H1 (cell line): ENCODE data around the gene CEACAM6. TPM values are rescaled to one million over a fixed set of nuclear protein-coding genes. Genes with fewer than 3 reads are reported as not detected.

Experiments used
- CTCF ChIA-PET: fragments of 300-600 bp; sonication (Branson Sonifier 250); formaldehyde crosslinking; loops from one replicate; lab custom pipeline; 2021; ENCODE audit not compliant: partially characterized antibody; lab: Charles Lee
- POLR2A ChIA-PET: fragments of 300-600 bp; sonication (Branson Sonifier 250); formaldehyde crosslinking; loops from one replicate; lab custom pipeline; 2021; ENCODE audit warnings: inconsistent platforms; ENCODE audit not compliant: partially characterized antibody; lab: Charles Lee
- DNase-seq, 2 experiments: peaks; one replicate each; pipeline versions ENCODE4 v3.0.0 to v3.0.0-alpha.2; 2010 to 2022; ENCODE audit warnings: low spot score in 2 of 2, low read depth in 1 of 2, mixed read lengths in 1 of 2
- FAIRE-seq: peaks from 2 replicates; lab custom pipeline; 2011; peaks lifted over from hg19 to GRCh38; lab: Jason Lieb, UNC
- H2AFZ ChIP-seq: 2 replicates; pipeline ENCODE4 v1.8.1; 2012; ENCODE audit warnings: low read length, inconsistent platforms
- H2AK5ac ChIP-seq: 2 replicates; pipeline ENCODE4 v1.6.1; 2013; ENCODE audit warnings: low read depth, low read length
- H2BK120ac ChIP-seq: replicated peaks from 2 replicates; pipeline ENCODE3; 2013; ENCODE audit warnings: low read depth, low read length, inconsistent platforms
- H2BK12ac ChIP-seq: 2 replicates; pipeline ENCODE4 v1.6.1; 2013; ENCODE audit warnings: low read depth, low read length
- H2BK15ac ChIP-seq: 2 replicates; pipeline ENCODE4 v1.6.1; 2013; ENCODE audit warnings: low read length
- H2BK20ac ChIP-seq: 2 replicates; pipeline ENCODE4 v1.6.1; 2013; ENCODE audit warnings: low read length
- H2BK5ac ChIP-seq: 2 replicates; pipeline ENCODE4 v1.6.1; 2013; ENCODE audit warnings: low read depth, low read length
- H3K14ac ChIP-seq: 2 replicates; pipeline ENCODE4 v1.6.1; 2013; ENCODE audit warnings: inconsistent platforms; ENCODE audit not compliant: insufficient read length
- H3K18ac ChIP-seq: 2 replicates; pipeline ENCODE4 v1.6.1; 2013; ENCODE audit warnings: low read length; ENCODE audit errors: extremely low read depth
- H3K23ac ChIP-seq: 2 replicates; pipeline ENCODE4 v1.6.1; 2013; ENCODE audit warnings: inconsistent platforms; ENCODE audit not compliant: insufficient read length
- H3K23me2 ChIP-seq: 2 replicates; pipeline ENCODE4 v1.6.1; 2013; ENCODE audit warnings: low read depth, low read length
- H3K27ac ChIP-seq: 2 replicates; pipeline ENCODE4 v1.6.1; 2011; ENCODE audit warnings: low read depth, low read length, inconsistent platforms
- H3K27me3 ChIP-seq, 4 experiments: replicated peaks in 1 of 4; 1 replicate in 1 of 4; 2 replicates in 3 of 4; pipeline versions ENCODE4 v1.6.1 to v1.8.1; 2011 to 2013; ENCODE audit warnings: low read length in 3 of 4, mild to moderate bottlenecking in 3 of 4, inconsistent platforms in 2 of 4, mixed read lengths in 2 of 4, moderate library complexity in 1 of 4; ENCODE audit not compliant: control insufficient read depth in 3 of 4, insufficient read depth in 3 of 4; ENCODE audit errors: extremely low read depth in 1 of 4
- H3K36me3 ChIP-seq, 4 experiments: 2 replicates each; pipeline versions ENCODE4 v1.6.1 to v1.8.1; 2011 to 2013; ENCODE audit warnings: mild to moderate bottlenecking in 4 of 4, low read length in 3 of 4, moderate library complexity in 2 of 4, control low read depth in 1 of 4, inconsistent platforms in 1 of 4; ENCODE audit not compliant: insufficient read depth in 4 of 4, control insufficient read depth in 2 of 4
- H3K4ac ChIP-seq: replicated peaks from 2 replicates; pipeline ENCODE3; 2013; ENCODE audit warnings: low read length, low read depth, mixed read lengths, inconsistent platforms; ENCODE audit not compliant: insufficient read length
- H3K4me1 ChIP-seq, 4 experiments: replicated peaks in 1 of 4; 1 replicate in 1 of 4; 2 replicates in 3 of 4; pipeline versions ENCODE4 v1.6.1 to v1.8.1; 2011 to 2013; ENCODE audit warnings: low read length in 3 of 4, inconsistent platforms in 2 of 4, mixed read lengths in 1 of 4; ENCODE audit not compliant: insufficient read depth in 4 of 4, control insufficient read depth in 3 of 4
- H3K4me2 ChIP-seq, 2 experiments: 2 replicates each; pipeline versions ENCODE4 v1.6.1 to v1.8.1; 2011 to 2013; ENCODE audit warnings: low read depth in 2 of 2, low read length in 2 of 2, control low read depth in 1 of 2, inconsistent platforms in 1 of 2, mild to moderate bottlenecking in 1 of 2; ENCODE audit not compliant: insufficient read depth in 1 of 2
- H3K4me3 ChIP-seq, 4 experiments: fragments of 200-600, 300-600 bp in 1 of 4; sonication (generic), shearing (Covaris generic), sonication (Bioruptor Twin) in 1 of 4; 2 replicates each; pipeline versions ENCODE4 v1.5.1 to v1.8.1; 2011 to 2016; ENCODE audit warnings: low read length in 4 of 4, low read depth in 3 of 4, control low read depth in 2 of 4, inconsistent platforms in 2 of 4, mild to moderate bottlenecking in 2 of 4, mixed read lengths in 1 of 4, moderate library complexity in 1 of 4; ENCODE audit not compliant: insufficient read depth in 2 of 4; ENCODE audit errors: extremely low read depth in 1 of 4
- H3K56ac ChIP-seq: replicated peaks from 2 replicates; pipeline ENCODE3; 2013; ENCODE audit warnings: low read depth, mild to moderate bottlenecking, mixed read lengths, low read length, inconsistent platforms; ENCODE audit not compliant: insufficient read length
- H3K79me1 ChIP-seq: 2 replicates; pipeline ENCODE4 v1.6.1; 2013; ENCODE audit warnings: low read depth, low read length, control low read depth
- H3K79me2 ChIP-seq, 2 experiments: 2 replicates each; pipeline versions ENCODE4 v1.6.1 to v1.8.1; 2012 to 2013; ENCODE audit warnings: low read length in 2 of 2, mild to moderate bottlenecking in 2 of 2, inconsistent platforms in 1 of 2; ENCODE audit not compliant: insufficient read depth in 2 of 2, control insufficient read depth in 1 of 2
- H3K9ac ChIP-seq, 4 experiments: replicated peaks in 1 of 4; 1 replicate in 1 of 4; 2 replicates in 3 of 4; pipeline versions ENCODE4 v1.6.1 to v1.8.1; 2011 to 2013; ENCODE audit warnings: low read depth in 3 of 4, low read length in 3 of 4, control low read depth in 2 of 4, mild to moderate bottlenecking in 2 of 4, moderate library complexity in 2 of 4, inconsistent platforms in 1 of 4; ENCODE audit errors: extremely low read depth in 1 of 4
- H3K9me3 ChIP-seq, 2 experiments: 2 replicates each; pipeline versions ENCODE4 v1.6.1 to v1.8.1; 2012 to 2013; ENCODE audit warnings: mild to moderate bottlenecking in 2 of 2, moderate library complexity in 2 of 2, control low read depth in 1 of 2, inconsistent platforms in 1 of 2, low read depth in 1 of 2, low read length in 1 of 2, mixed read lengths in 1 of 2; ENCODE audit not compliant: insufficient read depth in 2 of 2
- H4K20me1 ChIP-seq, 2 experiments: replicated peaks in 1 of 2; 2 replicates each; pipeline versions ENCODE3 to v1.8.1; 2011 to 2013; ENCODE audit warnings: inconsistent platforms in 2 of 2, low read length in 2 of 2, mild to moderate bottlenecking in 1 of 2; ENCODE audit not compliant: insufficient read depth in 2 of 2, control insufficient read depth in 1 of 2
- H4K5ac ChIP-seq: 2 replicates; pipeline ENCODE4 v1.6.1; 2013; ENCODE audit warnings: low read length, low read depth, mixed read lengths, inconsistent platforms; ENCODE audit not compliant: insufficient read length
- H4K8ac ChIP-seq: 2 replicates; pipeline ENCODE4 v1.8.0; 2013; ENCODE audit warnings: mild to moderate bottlenecking, moderate library complexity, low read length, inconsistent platforms; ENCODE audit not compliant: insufficient read depth; ENCODE audit errors: extremely low read depth
- H4K91ac ChIP-seq: replicated peaks from 2 replicates; pipeline ENCODE3; 2013; ENCODE audit warnings: low read length, mixed read lengths, inconsistent platforms; ENCODE audit not compliant: insufficient read length
- CTBP2 ChIP-seq: IDR thresholded peaks from 2 replicates; pipeline ENCODE4 v1.7.0; 2011; ENCODE audit warnings: borderline replicate concordance, mild to moderate bottlenecking, moderate library complexity, mixed read lengths, low read length; ENCODE audit not compliant: insufficient read depth, insufficient read length
- CTCF ChIP-seq, 3 experiments: IDR thresholded peaks; 1 replicate in 2 of 3; 2 replicates in 1 of 3; pipeline versions ENCODE4 v1.5.1 to v1.6.1; 2011; ENCODE audit warnings: low read length in 3 of 3, mild to moderate bottlenecking in 3 of 3, inconsistent platforms in 2 of 3, low read depth in 1 of 3, moderate library complexity in 1 of 3; ENCODE audit not compliant: insufficient read depth in 1 of 3; ENCODE audit errors: control extremely low read depth in 1 of 3
- RAD21 ChIP-seq, 2 experiments: IDR thresholded peaks in 1 of 2; conservative IDR thresholded peaks in 1 of 2; 2 replicates each; pipeline ENCODE4 v1.6.1; 2011; ENCODE audit warnings: low read depth in 2 of 2, low read length in 2 of 2, improper control_type of control experiment in 1 of 2, inconsistent platforms in 1 of 2, mild to moderate bottlenecking in 1 of 2, moderate library complexity in 1 of 2
- WGBS, 2 experiments: shearing (Covaris generic) in 1 of 2; methylation state at CpG; one replicate each; pipeline versions ENCODE4 v1.1.6 to v1.1.7; 2013 to 2015; ENCODE audit warnings: low lambda C conversion rate in 2 of 2, mixed read lengths in 2 of 2, inconsistent platforms in 1 of 2, low coverage in 1 of 2, missing lambda C conversion rate in 1 of 2; ENCODE audit not compliant: insufficient replicate concordance in 2 of 2, insufficient coverage in 1 of 2, insufficient read length in 1 of 2; ENCODE audit errors: extremely low coverage in 1 of 2, missing lambda C conversion rate in 1 of 2; 5-methylcytosine and 5-hydroxymethylcytosine counted together
- polyA plus RNA-seq, 7 experiments: library from polyadenylated mRNA; depleted of rRNA in 3 of 7; stranded (reverse) in 5 of 7; unstranded in 2 of 7; fragments of >200 nt in 5 of 7; fragments of 200-250 nt in 2 of 7; gene quantifications; 1 replicate in 5 of 7; 2 replicates in 1 of 7; 4 replicates in 1 of 7; pipeline versions ENCODE4 v1.2.1 to v1.2.3, GENCODE V29; 2011 to 2013; ENCODE audit warnings: missing spikeins in 2 of 7, mixed read lengths in 2 of 7
- total RNA-seq: library from RNA; stranded (reverse); fragmentation: NEBNext Ultra II Directional; extraction: Animal tissue kit (Norgen Biotek cat#: 25700); gene quantifications from 2 replicates; pipeline ENCODE4 v1.2.1, GENCODE V29; 2021

Gene CEACAM6
- total and polyA plus RNA-seq, 2 of the 8 experiments (the other 6 are each of a cell fraction or from before 2014, with no cell fraction given) = not detected

GRCh38 chr19:41753936-41754529 lies 1.3 kb upstream of the CEACAM6 start:
- peak in 1 of 2 experiments; percentile 79 for DNase-seq
- no peak overlapping the region for H4K5ac ChIP-seq
- no peaks in the 10 kb centered on the region for H3K79me2 ChIP-seq
- no peaks in the 10 kb centered on the region for H4K20me1 ChIP-seq
- no peak overlapping the region for H4K91ac ChIP-seq
- no peaks in the 10 kb centered on the region for H3K79me1 ChIP-seq
- H3K4ac ChIP-seq = no peak overlapping the region
- H3K36me3 ChIP-seq = no peaks in the 10 kb centered on the region
- no peak overlapping the region for H2AK5ac ChIP-seq
- no peak overlapping the region for H2BK12ac ChIP-seq
- no peak overlapping the region for H3K56ac ChIP-seq
- no peak overlapping the region for H4K8ac ChIP-seq
- H2BK20ac ChIP-seq = no peak overlapping the region
- no peak overlapping the region for H3K4me3 ChIP-seq
- H3K14ac ChIP-seq = no peak overlapping the region
- H2BK120ac ChIP-seq = no peak overlapping the region
- no peaks in the 10 kb centered on the region for H3K23me2 ChIP-seq
- H2BK5ac ChIP-seq = no peak overlapping the region
- POLR2A ChIA-PET = no interaction called here
- no peaks in the 10 kb centered on the region for H3K4me1 ChIP-seq
- H2BK15ac ChIP-seq = no peak overlapping the region
- H3K23ac ChIP-seq = no peak overlapping the region
- peak; percentile 14 to 40; a peak in 2 of 4 replicates for TF ChIP-seq RAD21 (IDR thresholded peaks at IDR 0.05 in 1 of 2, conservative IDR thresholded peaks at IDR 0.05 in 1 of 2; ENCODE audit: low read depth in 2 of 2, low read length in 2 of 2)
- no peak for TF ChIP-seq CTBP2
- TF ChIP-seq CTCF (IDR thresholded peaks at IDR 0.05; ENCODE audit: control extremely low read depth in 1 of 3, insufficient read depth in 1 of 3, low read depth in 1 of 3, low read length in 3 of 3) = peak; percentile 45 to 68 (median 52)
- CTCF ChIA-PET = interaction anchor here (0.6 to 3.0 kb wide), 29 partner anchors 8 to 1134 kb away, joined by 3 to 13 read pairs (median 4); no protein-coding TSS in a partner anchor
- FAIRE-seq = peak; percentile 94
- no peaks in the 10 kb centered on the region for H3K27me3 ChIP-seq
- no peak overlapping the region for H3K4me2 ChIP-seq
- H3K18ac ChIP-seq = no peak overlapping the region
- WGBS, 2 experiments = 19% methylated on average over 4 of the region's 4 CpGs; no CpG with 5 or more reads in 1 of the 2 experiments
- peaks cover 26 to 69% of the 10 kb centered on the region in 2 experiments; a peak in 3 of 4 replicates for H3K9me3 ChIP-seq
- no peak overlapping the region for H3K27ac ChIP-seq
- no peak overlapping the region for H2AFZ ChIP-seq
- no peak overlapping the region for H3K9ac ChIP-seq
